ENCODE data around the gene STXBP6. TPM values are rescaled to one million over a fixed set of nuclear protein-coding genes. Genes with fewer than 3 reads are reported as not detected.

STXBP6 gene
- total RNA-seq, 1 experiment from 2014 or later: 5.3 TPM

- intact Hi-C loops (cut with micrococcal nuclease; ENCODE audit: unreplicated experiment): no loop called here
- H3K9me3 ChIP-seq (ENCODE audit: low read depth, low read length, poor library complexity, severe bottlenecking): no peaks in the 10 kb centered on the region
- no peak for DNase-seq (ENCODE audit: low spot score)
- POLR2A ChIA-PET (ENCODE audit: low non-redundant PET): no interaction called here
- CTCF ChIA-PET: no interaction called here
- H3K27ac ChIP-seq (ENCODE audit: low read depth, low read length, poor library complexity, severe bottlenecking): no peak overlapping the region
- no TSS peak for BruUV-seq (replicated peaks)
- H3K4me1 ChIP-seq (ENCODE audit: insufficient read depth, low read length, poor library complexity, severe bottlenecking): no peaks in the 10 kb centered on the region
- no peaks in the 10 kb centered on the region for H3K36me3 ChIP-seq (ENCODE audit: insufficient read depth, low read length, poor library complexity, severe bottlenecking)
- no peaks in the 10 kb centered on the region for H3K27me3 ChIP-seq (replicated peaks; ENCODE audit: insufficient read depth, low read depth, low read length, poor library complexity)
- no peak overlapping the region for H3K4me3 ChIP-seq (ENCODE audit: low read depth, low read length, poor library complexity, severe bottlenecking)
- TF ChIP-seq EZH2 (IDR thresholded peaks at IDR 0.05; ENCODE audit: borderline replicate concordance, low read depth, low read length, poor library complexity, severe bottlenecking) (no peak), CTCF (conservative IDR thresholded peaks at IDR 0.05; ENCODE audit: low read depth, low read length) (no peak)
Measured at GRCh38 chr14:25026476-25027137, 23.3 kb downstream of the STXBP6 start.

GRCh38 chr14:25019892-25020291 lies 30.1 kb downstream of the STXBP6 start:
- POLR2A ChIA-PET (ENCODE audit: low non-redundant PET): no interaction called here

GRCh38 chr14:25017562-25017961 lies 32.4 kb downstream of the STXBP6 start:
- Histone ChIP-seq H3K36me3 (ENCODE audit: insufficient read depth, low read length, poor library complexity, severe bottlenecking) (no peaks in the 10 kb centered on the region), H3K4me3 (ENCODE audit: low read depth, low read length, poor library complexity, severe bottlenecking) (no peak overlapping the region), H3K27me3 (replicated peaks; ENCODE audit: insufficient read depth, low read depth, low read length, poor library complexity) (no peaks in the 10 kb centered on the region), H3K9me3 (ENCODE audit: low read depth, low read length, poor library complexity, severe bottlenecking) (no peaks in the 10 kb centered on the region), H3K4me1 (ENCODE audit: insufficient read depth, low read length, poor library complexity, severe bottlenecking) (no peaks in the 10 kb centered on the region), H3K27ac (ENCODE audit: low read depth, low read length, poor library complexity, severe bottlenecking) (no peak overlapping the region)
- no peak for DNase-seq (ENCODE audit: low spot score)
- TF ChIP-seq EZH2 (IDR thresholded peaks at IDR 0.05; ENCODE audit: borderline replicate concordance, low read depth, low read length, poor library complexity, severe bottlenecking) (no peak), CTCF (conservative IDR thresholded peaks at IDR 0.05; ENCODE audit: low read depth, low read length) (no peak)
- POLR2A ChIA-PET (ENCODE audit: low non-redundant PET): no interaction called here
- no TSS peak for BruUV-seq (replicated peaks)
- CTCF ChIA-PET: no interaction called here
- intact Hi-C loops (cut with micrococcal nuclease; ENCODE audit: unreplicated experiment): no loop called here

More at GRCh38 chr14:25019892-25020291, 30.1 kb downstream of the STXBP6 start:
- Histone ChIP-seq H3K4me3 (ENCODE audit: low read depth, low read length, poor library complexity, severe bottlenecking) (no peak overlapping the region), H3K27ac (ENCODE audit: low read depth, low read length, poor library complexity, severe bottlenecking) (no peak overlapping the region), H3K4me1 (ENCODE audit: insufficient read depth, low read length, poor library complexity, severe bottlenecking) (no peaks in the 10 kb centered on the region), H3K9me3 (ENCODE audit: low read depth, low read length, poor library complexity, severe bottlenecking) (no peaks in the 10 kb centered on the region), H3K36me3 (ENCODE audit: insufficient read depth, low read length, poor library complexity, severe bottlenecking) (no peaks in the 10 kb centered on the region), H3K27me3 (replicated peaks; ENCODE audit: insufficient read depth, low read depth, low read length, poor library complexity) (no peaks in the 10 kb centered on the region)
- TF ChIP-seq EZH2 (IDR thresholded peaks at IDR 0.05; ENCODE audit: borderline replicate concordance, low read depth, low read length, poor library complexity, severe bottlenecking) (no peak), CTCF (conservative IDR thresholded peaks at IDR 0.05; ENCODE audit: low read depth, low read length) (no peak)
- CTCF ChIA-PET: interaction anchor here (0.6 kb wide), 1 partner anchor 23 kb away, joined by 4 read pairs; no protein-coding TSS in a partner anchor
- BruUV-seq (replicated peaks): no TSS peak
- intact Hi-C loops (cut with micrococcal nuclease; ENCODE audit: unreplicated experiment): no loop called here
- DNase-seq (ENCODE audit: low spot score): no peak
